HepG2 (cell line): Measurements from ENCODE around the gene SLC16A5. TPM values are rescaled to one million over a fixed set of nuclear protein-coding genes. Genes with fewer than 3 reads are reported as not detected.

Experiments
- HNF4A ChIP-seq: sonication (generic); formaldehyde crosslinking; IDR thresholded peaks from 2 replicates; pipeline ENCODE4 v1.4.0; 2020; ENCODE audit warnings: missing genetic modification reagents
- TBX3 ChIP-seq: fragments of 450-650 bp; IDR thresholded peaks from 2 replicates; pipeline ENCODE4 v1.6.1; 2017; ENCODE audit warnings: antibody characterized with exemption, mild to moderate bottlenecking, inconsistent platforms, borderline replicate concordance
- U2AF1 ChIP-seq: fragments of 200-400 bp; formaldehyde crosslinking; optimal IDR thresholded peaks from 2 replicates; pipeline ENCODE3; 2017; ENCODE audit warnings: mild to moderate bottlenecking, low read depth, low read length
- XRCC5 ChIP-seq: fragments of 200-400 bp; formaldehyde crosslinking; optimal IDR thresholded peaks from 2 replicates; pipeline ENCODE3; 2017; ENCODE audit warnings: mild to moderate bottlenecking, low read length
- ZBTB7A ChIP-seq: sonication (generic); formaldehyde crosslinking; IDR thresholded peaks from 2 replicates; pipeline ENCODE4 v1.8.0; 2022; ENCODE audit warnings: mild to moderate bottlenecking, missing genetic modification reagents
- ZNF225 ChIP-seq: sonication (generic); formaldehyde crosslinking; IDR thresholded peaks from 2 replicates; pipeline ENCODE4 v1.4.0; 2020; ENCODE audit warnings: mild to moderate bottlenecking, missing genetic modification reagents
- ZNF878 ChIP-seq: sonication (generic); formaldehyde crosslinking; IDR thresholded peaks from 2 replicates; pipeline ENCODE4 v1.8.1; 2023; ENCODE audit warnings: mild to moderate bottlenecking, missing genetic modification reagents, moderate library complexity
- polyA plus RNA-seq, 8 experiments: library from polyadenylated mRNA; depleted of rRNA in 3 of 8; stranded (reverse) in 7 of 8; unstranded in 1 of 8; fragments of >200 nt; fragmentation: Illumina TruSeq in 4 of 8; extraction: Trizol in 4 of 8; gene quantifications; 2 replicates each; pipeline versions ENCODE4 v1.2.1 to v1.2.3, GENCODE V29; 2011 to 2016; ENCODE audit warnings: low read depth in 4 of 8, missing spikeins in 1 of 8, mixed read lengths in 1 of 8; ENCODE audit not compliant: insufficient read depth in 1 of 8
- total RNA-seq, 5 experiments: library from RNA; depleted of rRNA; stranded (reverse); fragments of >200 nt; fragmentation: Illumina TruSeq; extraction: Trizol; gene quantifications; 2 replicates each; pipeline ENCODE4 v1.2.3, GENCODE V29; 2016; ENCODE audit warnings: low read depth in 1 of 5
- TF ChIP-seq, protein P1 (sequence below): sonication (generic); formaldehyde crosslinking; IDR thresholded peaks from 2 replicates; pipeline ENCODE4 v1.4.0; 2020; ENCODE audit warnings: missing genetic modification reagents, borderline replicate concordance
- TF ChIP-seq, protein P2 (sequence below): sonication (generic); formaldehyde crosslinking; IDR thresholded peaks from 2 replicates; pipeline ENCODE4 v1.5.1; 2020; ENCODE audit warnings: missing genetic modification reagents, mild to moderate bottlenecking, borderline replicate concordance
- TF ChIP-seq, protein P3 (sequence below): sonication (generic); formaldehyde crosslinking; IDR thresholded peaks from 2 replicates; pipeline ENCODE4 v1.8.0; 2022; ENCODE audit warnings: mild to moderate bottlenecking, missing genetic modification reagents, moderate library complexity
- TF ChIP-seq, protein P4 (sequence below): sonication (generic); formaldehyde crosslinking; conservative IDR thresholded peaks from 2 replicates; pipeline ENCODE4 v1.4.0; 2020; ENCODE audit warnings: mild to moderate bottlenecking, missing genetic modification reagents, moderate library complexity
- TF ChIP-seq, protein P5 (sequence below), 2 experiments: sonication (generic) in 1 of 2; formaldehyde crosslinking in 1 of 2; IDR thresholded peaks; 2 replicates each; pipeline versions ENCODE4 v1.6.1 to v1.9.0; 2014 to 2022; ENCODE audit warnings: antibody characterized with exemption in 1 of 2, borderline replicate concordance in 1 of 2, inconsistent platforms in 1 of 2, low read depth in 1 of 2, missing genetic modification reagents in 1 of 2

The SLC16A5 gene
- total and polyA plus RNA-seq, 2 of the 13 experiments (the other 11 are each of a cell fraction or from before 2014, with no cell fraction given): 0.69 to 5.6 TPM

DNA sequence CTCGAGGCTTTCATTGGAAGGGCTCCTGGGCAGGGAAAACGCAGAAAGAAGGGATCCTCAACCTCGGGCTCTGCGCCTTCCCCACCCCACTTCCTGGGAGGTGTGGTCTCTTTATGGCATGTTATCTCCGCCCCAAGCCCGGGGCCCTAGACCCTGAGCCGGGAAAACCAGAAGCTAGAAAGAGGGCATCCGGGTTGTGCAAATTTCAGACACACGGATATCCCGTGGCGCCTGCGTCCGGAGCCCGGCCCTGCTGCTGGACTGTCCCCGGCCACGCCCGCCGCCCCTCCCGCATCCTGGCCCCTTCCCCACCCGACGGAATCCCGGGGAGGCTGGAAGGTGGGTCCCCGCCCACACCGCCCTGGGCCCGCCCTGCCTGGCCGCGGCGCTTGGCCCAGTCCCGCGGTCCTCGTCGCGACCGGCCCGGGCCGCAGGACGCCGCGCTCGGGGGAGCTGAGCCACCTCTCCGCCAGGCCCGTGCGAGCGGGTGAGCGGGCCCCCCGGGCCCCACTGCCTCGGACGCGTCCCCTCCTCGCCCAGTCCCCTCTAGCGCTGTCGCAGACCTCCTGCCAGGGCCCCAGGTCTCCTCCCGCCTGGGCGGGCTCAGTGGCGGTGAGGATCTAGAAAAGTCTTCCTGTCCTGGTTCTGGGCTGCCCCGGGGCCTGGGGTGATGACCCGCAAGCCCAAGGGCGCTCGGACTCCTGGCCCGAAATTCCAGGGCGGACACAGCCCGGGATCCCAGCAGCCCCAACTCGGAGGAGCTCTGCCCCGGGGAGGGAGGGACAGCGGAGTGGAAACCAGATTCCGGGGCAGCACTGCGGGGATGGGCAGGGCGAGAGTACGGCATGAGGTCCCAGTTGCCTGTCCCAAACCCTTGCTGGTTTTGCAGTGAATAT is at the start of gene SLC16A5 (continued):
- TF ChIP-seq, protein P1, sequence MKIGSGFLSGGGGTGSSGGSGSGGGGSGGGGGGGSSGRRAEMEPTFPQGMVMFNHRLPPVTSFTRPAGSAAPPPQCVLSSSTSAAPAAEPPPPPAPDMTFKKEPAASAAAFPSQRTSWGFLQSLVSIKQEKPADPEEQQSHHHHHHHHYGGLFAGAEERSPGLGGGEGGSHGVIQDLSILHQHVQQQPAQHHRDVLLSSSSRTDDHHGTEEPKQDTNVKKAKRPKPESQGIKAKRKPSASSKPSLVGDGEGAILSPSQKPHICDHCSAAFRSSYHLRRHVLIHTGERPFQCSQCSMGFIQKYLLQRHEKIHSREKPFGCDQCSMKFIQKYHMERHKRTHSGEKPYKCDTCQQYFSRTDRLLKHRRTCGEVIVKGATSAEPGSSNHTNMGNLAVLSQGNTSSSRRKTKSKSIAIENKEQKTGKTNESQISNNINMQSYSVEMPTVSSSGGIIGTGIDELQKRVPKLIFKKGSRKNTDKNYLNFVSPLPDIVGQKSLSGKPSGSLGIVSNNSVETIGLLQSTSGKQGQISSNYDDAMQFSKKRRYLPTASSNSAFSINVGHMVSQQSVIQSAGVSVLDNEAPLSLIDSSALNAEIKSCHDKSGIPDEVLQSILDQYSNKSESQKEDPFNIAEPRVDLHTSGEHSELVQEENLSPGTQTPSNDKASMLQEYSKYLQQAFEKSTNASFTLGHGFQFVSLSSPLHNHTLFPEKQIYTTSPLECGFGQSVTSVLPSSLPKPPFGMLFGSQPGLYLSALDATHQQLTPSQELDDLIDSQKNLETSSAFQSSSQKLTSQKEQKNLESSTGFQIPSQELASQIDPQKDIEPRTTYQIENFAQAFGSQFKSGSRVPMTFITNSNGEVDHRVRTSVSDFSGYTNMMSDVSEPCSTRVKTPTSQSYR: no peak
- TF ChIP-seq, protein P2, sequence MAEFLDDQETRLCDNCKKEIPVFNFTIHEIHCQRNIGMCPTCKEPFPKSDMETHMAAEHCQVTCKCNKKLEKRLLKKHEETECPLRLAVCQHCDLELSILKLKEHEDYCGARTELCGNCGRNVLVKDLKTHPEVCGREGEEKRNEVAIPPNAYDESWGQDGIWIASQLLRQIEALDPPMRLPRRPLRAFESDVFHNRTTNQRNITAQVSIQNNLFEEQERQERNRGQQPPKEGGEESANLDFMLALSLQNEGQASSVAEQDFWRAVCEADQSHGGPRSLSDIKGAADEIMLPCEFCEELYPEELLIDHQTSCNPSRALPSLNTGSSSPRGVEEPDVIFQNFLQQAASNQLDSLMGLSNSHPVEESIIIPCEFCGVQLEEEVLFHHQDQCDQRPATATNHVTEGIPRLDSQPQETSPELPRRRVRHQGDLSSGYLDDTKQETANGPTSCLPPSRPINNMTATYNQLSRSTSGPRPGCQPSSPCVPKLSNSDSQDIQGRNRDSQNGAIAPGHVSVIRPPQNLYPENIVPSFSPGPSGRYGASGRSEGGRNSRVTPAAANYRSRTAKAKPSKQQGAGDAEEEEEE: no peak
- TF ChIP-seq, protein P3, sequence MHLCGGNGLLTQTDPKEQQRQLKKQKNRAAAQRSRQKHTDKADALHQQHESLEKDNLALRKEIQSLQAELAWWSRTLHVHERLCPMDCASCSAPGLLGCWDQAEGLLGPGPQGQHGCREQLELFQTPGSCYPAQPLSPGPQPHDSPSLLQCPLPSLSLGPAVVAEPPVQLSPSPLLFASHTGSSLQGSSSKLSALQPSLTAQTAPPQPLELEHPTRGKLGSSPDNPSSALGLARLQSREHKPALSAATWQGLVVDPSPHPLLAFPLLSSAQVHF: no peak
- TF ChIP-seq, protein P4, sequence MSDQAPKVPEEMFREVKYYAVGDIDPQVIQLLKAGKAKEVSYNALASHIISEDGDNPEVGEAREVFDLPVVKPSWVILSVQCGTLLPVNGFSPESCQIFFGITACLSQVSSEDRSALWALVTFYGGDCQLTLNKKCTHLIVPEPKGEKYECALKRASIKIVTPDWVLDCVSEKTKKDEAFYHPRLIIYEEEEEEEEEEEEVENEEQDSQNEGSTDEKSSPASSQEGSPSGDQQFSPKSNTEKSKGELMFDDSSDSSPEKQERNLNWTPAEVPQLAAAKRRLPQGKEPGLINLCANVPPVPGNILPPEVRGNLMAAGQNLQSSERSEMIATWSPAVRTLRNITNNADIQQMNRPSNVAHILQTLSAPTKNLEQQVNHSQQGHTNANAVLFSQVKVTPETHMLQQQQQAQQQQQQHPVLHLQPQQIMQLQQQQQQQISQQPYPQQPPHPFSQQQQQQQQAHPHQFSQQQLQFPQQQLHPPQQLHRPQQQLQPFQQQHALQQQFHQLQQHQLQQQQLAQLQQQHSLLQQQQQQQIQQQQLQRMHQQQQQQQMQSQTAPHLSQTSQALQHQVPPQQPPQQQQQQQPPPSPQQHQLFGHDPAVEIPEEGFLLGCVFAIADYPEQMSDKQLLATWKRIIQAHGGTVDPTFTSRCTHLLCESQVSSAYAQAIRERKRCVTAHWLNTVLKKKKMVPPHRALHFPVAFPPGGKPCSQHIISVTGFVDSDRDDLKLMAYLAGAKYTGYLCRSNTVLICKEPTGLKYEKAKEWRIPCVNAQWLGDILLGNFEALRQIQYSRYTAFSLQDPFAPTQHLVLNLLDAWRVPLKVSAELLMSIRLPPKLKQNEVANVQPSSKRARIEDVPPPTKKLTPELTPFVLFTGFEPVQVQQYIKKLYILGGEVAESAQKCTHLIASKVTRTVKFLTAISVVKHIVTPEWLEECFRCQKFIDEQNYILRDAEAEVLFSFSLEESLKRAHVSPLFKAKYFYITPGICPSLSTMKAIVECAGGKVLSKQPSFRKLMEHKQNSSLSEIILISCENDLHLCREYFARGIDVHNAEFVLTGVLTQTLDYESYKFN: peak; percentile 55; the same call in 1 of the 2 replicates
- TF ChIP-seq ZBTB7A: peak; percentile 45
- TF ChIP-seq TBX3: no peak
- TF ChIP-seq ZNF878 (CRISPR knock-in tag): no peak
- no peak for TF ChIP-seq U2AF1
- no peak for TF ChIP-seq XRCC5
- peak; percentile 32; the same call in 1 of the 2 replicates for TF ChIP-seq HNF4A (CRISPR knock-in tag)
- TF ChIP-seq, protein P5, sequence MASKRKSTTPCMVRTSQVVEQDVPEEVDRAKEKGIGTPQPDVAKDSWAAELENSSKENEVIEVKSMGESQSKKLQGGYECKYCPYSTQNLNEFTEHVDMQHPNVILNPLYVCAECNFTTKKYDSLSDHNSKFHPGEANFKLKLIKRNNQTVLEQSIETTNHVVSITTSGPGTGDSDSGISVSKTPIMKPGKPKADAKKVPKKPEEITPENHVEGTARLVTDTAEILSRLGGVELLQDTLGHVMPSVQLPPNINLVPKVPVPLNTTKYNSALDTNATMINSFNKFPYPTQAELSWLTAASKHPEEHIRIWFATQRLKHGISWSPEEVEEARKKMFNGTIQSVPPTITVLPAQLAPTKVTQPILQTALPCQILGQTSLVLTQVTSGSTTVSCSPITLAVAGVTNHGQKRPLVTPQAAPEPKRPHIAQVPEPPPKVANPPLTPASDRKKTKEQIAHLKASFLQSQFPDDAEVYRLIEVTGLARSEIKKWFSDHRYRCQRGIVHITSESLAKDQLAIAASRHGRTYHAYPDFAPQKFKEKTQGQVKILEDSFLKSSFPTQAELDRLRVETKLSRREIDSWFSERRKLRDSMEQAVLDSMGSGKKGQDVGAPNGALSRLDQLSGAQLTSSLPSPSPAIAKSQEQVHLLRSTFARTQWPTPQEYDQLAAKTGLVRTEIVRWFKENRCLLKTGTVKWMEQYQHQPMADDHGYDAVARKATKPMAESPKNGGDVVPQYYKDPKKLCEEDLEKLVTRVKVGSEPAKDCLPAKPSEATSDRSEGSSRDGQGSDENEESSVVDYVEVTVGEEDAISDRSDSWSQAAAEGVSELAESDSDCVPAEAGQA (IDR thresholded peaks at IDR 0.05; ENCODE audit: low read depth): no peak
- TF ChIP-seq, protein P5 (CRISPR knock-in tag; IDR thresholded peaks at IDR 0.05; ENCODE audit: borderline replicate concordance): no peak
- TF ChIP-seq ZNF225 (CRISPR knock-in tag): no peak
